Activated naive CD4-positive, alpha-beta T cell (primary cell): ENCODE data around the gene NUTM2B.
"Not testable (repeated sequence)": the region's sequence is repeated elsewhere in the genome, so short reads cannot be mapped to it uniquely, and the experiment has no call there.

ENCODE experiments used
- DNase-seq, 4 experiments: peaks; one replicate each; lab custom pipeline; 2025; lab: John Stamatoyannopoulos, UW

The NUTM2B gene, protein sequence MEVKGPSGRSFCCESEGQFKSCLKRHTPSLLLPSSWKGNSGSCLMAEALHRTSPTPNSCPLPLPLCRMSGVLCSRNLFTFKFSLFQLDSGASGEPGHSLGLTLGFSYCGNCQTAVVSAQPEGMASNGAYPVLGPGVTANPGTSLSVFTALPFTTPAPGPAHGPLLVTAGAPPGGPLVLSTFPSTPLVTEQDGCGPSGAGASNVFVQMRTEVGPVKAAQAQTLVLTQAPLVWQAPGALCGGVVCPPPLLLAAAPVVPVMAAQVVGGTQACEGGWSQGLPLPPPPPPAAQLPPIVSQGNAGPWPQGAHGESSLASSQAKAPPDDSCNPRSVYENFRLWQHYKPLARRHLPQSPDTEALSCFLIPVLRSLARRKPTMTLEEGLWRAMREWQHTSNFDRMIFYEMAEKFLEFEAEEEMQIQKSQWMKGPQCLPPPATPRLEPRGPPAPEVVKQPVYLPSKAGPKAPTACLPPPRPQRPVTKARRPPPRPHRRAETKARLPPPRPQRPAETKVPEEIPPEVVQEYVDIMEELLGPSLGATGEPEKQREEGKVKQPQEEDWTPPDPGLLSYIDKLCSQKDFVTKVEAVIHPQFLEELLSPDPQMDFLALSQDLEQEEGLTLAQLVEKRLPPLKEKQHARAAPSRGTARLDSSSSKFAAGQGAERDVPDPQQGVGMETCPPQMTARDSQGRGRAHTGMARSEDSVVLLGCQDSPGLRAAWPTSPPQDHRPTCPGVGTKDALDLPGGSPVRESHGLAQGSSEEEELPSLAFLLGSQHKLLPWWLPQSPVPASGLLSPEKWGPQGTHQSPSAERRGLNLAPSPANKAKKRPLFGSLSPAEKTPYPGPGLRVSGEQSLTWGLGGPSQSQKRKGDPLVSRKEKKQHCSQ

DNA sequence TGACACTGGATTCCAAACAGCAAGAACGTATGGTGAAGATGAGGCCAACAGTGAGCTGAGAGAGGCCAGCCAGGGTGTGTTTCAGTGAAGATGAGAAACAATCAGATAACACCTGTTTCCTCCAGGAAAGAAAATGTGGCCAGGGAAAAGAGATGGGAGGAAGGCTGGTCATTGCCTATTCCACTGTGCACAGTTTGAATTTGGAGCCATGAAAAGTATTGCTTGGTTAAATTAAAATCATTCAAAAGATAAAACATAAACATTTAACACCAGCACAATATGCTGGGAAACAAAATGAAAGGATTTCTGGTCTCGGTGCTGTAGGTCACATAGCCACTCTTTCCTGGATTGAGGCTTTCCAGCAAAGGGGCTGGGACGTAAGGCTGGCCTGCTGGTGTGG, at the start of gene NUTM2B:
TSS of gene NUTM2B (plus strand) at position 301 of the 400 bp plus-strand sequence. CDS start 383 bp downstream, outside the sequence.
- not testable (repeated sequence) for DNase-seq

- DNase-seq = not testable (repeated sequence)
These were observed 39.7 kb upstream of the NUTM2B start for GRCh38 chr10:79663287-79663686.

DNA sequence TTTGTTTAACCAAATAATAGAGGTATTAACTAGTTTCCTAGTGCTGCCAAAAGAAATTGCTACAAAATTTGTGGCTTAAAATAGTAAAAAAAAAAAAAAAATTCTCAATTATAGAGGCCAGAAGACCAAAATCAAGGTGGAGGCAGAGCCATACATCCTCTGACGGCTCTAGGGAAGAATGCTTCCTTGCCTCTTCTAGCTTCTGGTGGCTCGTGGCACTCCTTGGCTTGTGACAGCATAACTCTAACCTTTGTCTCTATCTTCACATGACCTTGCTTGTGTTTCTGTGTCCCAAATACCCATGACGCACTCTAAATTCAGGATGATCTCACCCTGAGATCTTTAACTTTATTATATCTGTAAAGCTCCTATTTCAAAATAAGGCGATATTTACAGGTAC, 38.3 kb upstream of the NUTM2B start:
- not testable (repeated sequence) for DNase-seq

- not testable (repeated sequence) for DNase-seq
These were observed 33.7 kb upstream of the NUTM2B start for GRCh38 chr10:79669248-79669788.

- DNase-seq = not testable (repeated sequence)
These were observed 28.1 kb upstream of the NUTM2B start for GRCh38 chr10:79674878-79675277.

GRCh38 chr10:79683026-79683883, 19.8 kb upstream of the NUTM2B start:
- not testable (repeated sequence) for DNase-seq

DNA sequence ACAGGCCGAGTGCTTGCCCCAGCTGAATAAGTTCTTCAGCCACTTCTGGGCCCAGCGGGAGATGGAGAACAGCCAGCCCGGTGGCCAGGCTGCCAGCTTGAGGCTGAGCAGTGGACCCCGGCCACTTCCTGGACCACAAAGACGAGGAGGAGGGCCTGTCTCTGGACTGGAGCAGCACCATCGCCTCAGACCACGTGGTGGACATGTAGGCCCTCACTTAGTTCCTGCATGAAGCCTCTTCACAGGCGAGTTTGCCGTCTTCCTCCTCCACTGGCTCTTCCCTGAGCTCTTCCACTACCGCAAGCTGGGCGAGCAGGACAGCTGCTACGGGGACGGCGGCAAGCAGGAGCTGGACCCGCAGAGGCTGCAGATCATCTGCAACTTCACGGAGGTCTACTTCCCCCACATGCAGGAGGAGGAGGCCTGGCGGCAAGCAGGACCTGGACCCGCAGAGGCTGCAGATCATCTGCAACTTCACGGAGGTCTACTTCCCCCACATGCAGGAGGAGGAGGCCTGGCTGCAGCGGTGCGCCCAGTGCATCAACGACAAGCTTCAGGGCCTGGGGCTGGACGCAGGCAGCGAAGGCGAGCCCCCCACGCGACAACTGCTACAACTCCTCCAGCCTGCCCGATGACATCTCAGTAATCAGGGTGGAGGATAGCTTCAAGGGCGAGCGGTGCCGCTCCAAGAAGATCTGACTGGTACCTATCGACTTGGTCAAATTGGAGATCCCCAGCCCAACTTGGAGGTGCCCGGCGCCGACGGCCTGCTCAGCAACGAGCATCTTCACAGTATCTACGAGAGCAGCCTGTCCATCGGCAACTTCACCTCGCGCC, 18.9 kb upstream of the NUTM2B start:
- DNase-seq = not testable (repeated sequence)

DNA sequence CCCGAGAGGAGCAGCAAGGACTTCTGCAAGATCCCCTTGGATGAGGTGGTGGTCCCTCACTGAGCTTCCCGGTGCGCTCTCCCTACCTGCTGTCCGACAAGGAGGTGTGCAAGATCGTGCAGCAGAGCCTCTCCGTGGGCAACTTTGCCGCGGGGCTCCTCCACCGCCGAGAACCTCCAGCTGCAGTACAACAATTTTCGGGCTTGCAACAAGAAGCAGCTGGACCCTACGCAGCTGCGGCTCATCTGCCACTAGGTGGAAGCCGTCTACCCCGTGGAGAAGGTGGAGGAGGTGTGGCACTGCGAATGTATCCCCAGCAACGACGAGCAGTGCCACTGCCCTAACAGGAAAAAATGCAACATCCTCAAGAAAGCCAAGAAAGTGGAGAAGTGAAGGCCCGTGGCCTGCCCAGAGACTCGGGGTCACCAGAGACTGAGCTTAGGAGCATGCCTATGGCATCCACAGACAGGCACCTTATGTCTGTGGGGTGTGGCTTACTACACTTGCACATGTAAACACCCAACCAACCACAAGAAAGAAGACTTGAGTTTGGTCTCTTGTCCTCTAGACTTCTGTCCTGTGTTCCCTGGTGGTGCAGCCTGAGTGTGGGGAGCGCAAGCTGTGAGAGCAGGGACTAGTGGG, 17.9 kb upstream of the NUTM2B start:
- DNase-seq = peak in 1 of 4 experiments; percentile 39

- not testable (repeated sequence) for DNase-seq
These were observed 16.4 kb upstream of the NUTM2B start for GRCh38 chr10:79686595-79686994.

DNA sequence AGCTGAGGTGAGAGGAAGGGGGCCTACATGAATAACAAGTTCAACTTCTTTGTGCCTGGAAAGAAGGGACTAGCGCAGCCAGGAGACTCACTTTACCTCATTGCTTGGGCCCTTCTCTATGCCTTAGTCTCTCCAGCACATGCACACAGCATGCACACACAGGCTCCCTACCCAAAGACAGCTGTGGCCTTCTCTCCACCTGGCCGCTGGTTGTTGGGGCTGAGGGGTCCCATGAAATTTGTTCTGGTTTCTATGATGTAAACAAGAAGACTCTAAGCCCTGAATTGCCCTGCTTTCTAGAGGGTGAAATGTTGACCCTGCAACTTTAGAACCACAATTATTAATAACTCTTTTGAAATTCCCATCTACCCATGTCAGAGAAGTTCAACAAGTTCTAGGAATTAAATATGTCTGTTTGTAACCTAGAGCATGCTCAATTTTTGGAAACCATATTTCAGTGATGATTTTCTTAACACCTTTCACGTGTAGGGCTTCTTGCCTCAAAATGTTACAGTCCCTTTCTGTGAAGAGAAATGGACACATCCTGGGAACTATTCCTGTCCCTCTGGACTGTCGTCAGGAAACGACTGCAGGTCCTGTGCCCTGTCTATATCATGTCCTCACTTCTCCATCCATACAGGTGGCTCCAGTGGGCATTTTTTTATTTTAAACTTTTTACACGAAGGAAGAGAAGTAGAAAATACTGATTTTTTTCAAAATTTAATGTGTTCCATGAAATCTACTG, 15.4 kb upstream of the NUTM2B start:
- not testable (repeated sequence) for DNase-seq

DNA sequence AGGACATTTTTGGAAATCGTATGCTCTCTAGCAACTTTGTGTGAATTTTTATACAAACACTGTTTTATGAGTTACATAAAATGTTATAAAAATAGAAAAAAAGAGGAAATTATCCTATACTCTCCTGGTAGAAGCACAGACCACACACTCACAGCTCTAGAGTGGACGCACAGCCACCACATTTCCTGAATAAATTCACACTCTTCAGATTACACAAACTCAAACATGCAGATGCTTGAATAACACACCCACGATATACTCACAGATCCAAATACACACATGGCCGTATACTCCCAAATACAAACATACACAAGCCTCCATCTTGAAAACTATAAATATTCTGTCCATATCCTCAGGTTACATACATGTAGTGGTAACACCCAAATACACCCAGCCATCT, 14.2 kb upstream of the NUTM2B start:
- DNase-seq = not testable (repeated sequence)

DNA sequence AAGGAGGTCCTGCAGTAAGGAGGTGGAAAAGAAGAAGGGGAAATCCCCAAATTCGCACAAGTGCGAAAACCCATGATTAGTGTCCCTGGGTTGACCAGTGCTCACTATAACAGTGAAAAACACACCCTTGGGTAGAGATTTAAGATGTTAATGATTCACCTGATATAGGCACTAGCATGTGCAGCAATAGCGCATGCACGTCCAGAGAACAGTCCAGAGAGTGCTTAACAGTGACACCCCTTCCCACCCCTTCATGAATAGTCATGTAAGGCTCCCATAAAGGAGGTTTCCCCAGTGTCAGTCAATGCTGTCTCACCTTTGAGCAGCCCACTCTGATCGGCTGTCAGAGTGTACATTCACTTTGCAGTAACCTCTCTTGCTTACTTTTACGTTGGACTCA, 6.4 kb upstream of the NUTM2B start:
- DNase-seq = not testable (repeated sequence)

- not testable (repeated sequence) for DNase-seq
These were observed 5.9 kb upstream of the NUTM2B start for GRCh38 chr10:79697141-79697540.

DNA sequence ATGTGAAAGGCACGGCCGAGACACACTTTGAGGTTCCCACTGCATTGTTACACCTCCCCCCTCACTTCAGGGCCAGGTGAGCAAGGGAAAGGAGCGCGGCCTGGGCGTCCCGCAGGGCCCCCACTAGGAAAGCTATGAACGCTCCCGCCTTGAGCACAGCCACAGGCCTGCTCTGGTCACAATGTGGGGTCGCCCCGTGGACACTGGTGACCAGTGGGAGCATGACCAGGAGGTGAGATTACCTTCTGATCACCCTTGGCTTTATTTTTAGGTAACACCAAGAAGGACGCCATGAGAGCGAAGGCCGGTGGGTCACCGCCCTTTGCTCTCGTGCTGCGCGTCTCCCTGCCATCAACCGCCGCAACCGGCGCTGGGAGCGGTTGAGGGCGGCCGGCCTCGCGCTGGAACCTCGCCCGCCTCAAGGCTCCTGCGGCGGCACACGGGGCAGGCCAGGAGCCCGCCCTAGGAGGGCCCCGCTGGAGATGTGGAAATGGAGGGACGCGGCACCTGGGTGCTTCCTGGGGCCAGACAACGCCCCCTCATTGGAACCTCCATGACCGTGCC, 2.6 kb upstream of the NUTM2B start:
- not testable (repeated sequence) for DNase-seq

- DNase-seq = not testable (repeated sequence)
These were observed 4.0 kb downstream of the NUTM2B start for GRCh38 chr10:79707017-79707416.

- DNase-seq = not testable (repeated sequence)
These were observed 11.9 kb downstream of the NUTM2B start for GRCh38 chr10:79714976-79715375.

- DNase-seq = not testable (repeated sequence)
These were observed 14.0 kb downstream of the NUTM2B start for GRCh38 chr10:79716917-79717579.

GRCh38 chr10:79720000-79720399, 17.0 kb downstream of the NUTM2B start:
- not testable (repeated sequence) for DNase-seq
